Body of pancreas (tissue), 4 donors: ENCODE measurements around the gene NEU3. TPM values are rescaled to one million over a fixed set of nuclear protein-coding genes. Genes with fewer than 3 reads are reported as not detected.

ENCODE experiments used
- ATAC-seq: fragments of 150-250 bp; one replicate; pipeline ENCODE4 v1.9.1; 2016
- DNase-seq, 4 donors: peaks; one replicate each; pipeline ENCODE4 v3.0.0-alpha.2; 2019
- H3K27ac ChIP-seq, 4 donors: fragments of 200-600 bp; sonication (generic); 1 replicate in 3 of 4; 2 replicates in 1 of 4; pipeline versions ENCODE4 v1.5.1 to v1.6.1; 2016 to 2019; ENCODE audit warnings: mild to moderate bottlenecking in 1 of 4, mixed read lengths in 1 of 4, moderate library complexity in 1 of 4
- H3K27me3 ChIP-seq, 2 donors: fragments of 200-600 bp; sonication (generic); one replicate each; pipeline ENCODE4 v1.6.0; 2016; ENCODE audit warnings: mild to moderate bottlenecking in 1 of 2
- H3K36me3 ChIP-seq, 2 donors: fragments of 200-600 bp; sonication (generic); replicated peaks in 1 of 2; 2 replicates each; pipeline ENCODE4 v1.5.1; 2016; ENCODE audit warnings: low read depth in 2 of 2; ENCODE audit not compliant: insufficient read depth in 1 of 2
- H3K4me1 ChIP-seq: fragments of 200-600 bp; sonication (generic); one replicate; pipeline ENCODE4 v1.6.0; 2016
- H3K4me3 ChIP-seq, 2 donors: fragments of 200-600 bp; sonication (generic); 1 replicate in 1 of 2; 2 replicates in 1 of 2; pipeline ENCODE4 v1.5.1; 2016 to 2019
- H3K9me3 ChIP-seq, 3 donors: fragments of 200-600 bp; sonication (generic); 1 replicate in 2 of 3; 2 replicates in 1 of 3; pipeline ENCODE4 v1.5.1; 2016
- CTCF ChIP-seq, 7 experiments: fragments of 450-650 bp in 4 of 7; fragments of 200-600 bp in 3 of 7; sonication (generic) in 3 of 7; IDR thresholded peaks; one replicate each; pipeline ENCODE4 v1.5.1; 2016 to 2019; ENCODE audit warnings: antibody characterized with exemption in 7 of 7
- POLR2A ChIP-seq, 3 donors: fragments of 450-650 bp; IDR thresholded peaks; one replicate each; pipeline ENCODE4 v1.6.1; 2016; ENCODE audit warnings: antibody characterized with exemption in 3 of 3, mild to moderate bottlenecking in 2 of 3
- WGBS, 2 donors: methylation state at CpG; one replicate each; pipeline ENCODE4 v1.1.5; 2017; 5-methylcytosine and 5-hydroxymethylcytosine counted together
- intact Hi-C: fragments of 100-400 bp; cut with DNase I; formaldehyde crosslinking; loops from one replicate; pipeline ENCODE4 v1.15.1; 2023
- total RNA-seq, 2 donors: library from RNA; depleted of rRNA; stranded (reverse); fragments of >200 nt; gene quantifications; one replicate each; pipeline ENCODE4 v1.1.0, GENCODE V29; 2016

Gene NEU3
- total RNA-seq, 2 donors from 2014 or later: 1.6 to 8.6 TPM

- ATAC-seq: no peak
- no peak for DNase-seq
- no peaks in the 10 kb centered on the region for H3K4me1 ChIP-seq
- no peak overlapping the region for H3K27ac ChIP-seq
- no peak overlapping the region for H3K4me3 ChIP-seq
- H3K36me3 ChIP-seq: no peaks in the 10 kb centered on the region
- no peaks in the 10 kb centered on the region for H3K9me3 ChIP-seq
- H3K27me3 ChIP-seq: no peaks in the 10 kb centered on the region
- intact Hi-C loops: loop anchor here (10.0 kb wide), 1 partner anchor 109 kb away; no protein-coding TSS in a partner anchor
- WGBS, 2 donors: 75 to 79% methylated on average over 3 of the region's 3 CpGs
- no peak for TF ChIP-seq CTCF (IDR thresholded peaks at IDR 0.05)
- no peak for TF ChIP-seq POLR2A (IDR thresholded peaks at IDR 0.05)
Measured at GRCh38 chr11:75033916-75034315, 45.2 kb downstream of the NEU3 start.

GRCh38 chr11:75035256-75035655 lies 46.5 kb downstream of the NEU3 start:
- TF ChIP-seq CTCF (IDR thresholded peaks at IDR 0.05) (no peak), POLR2A (IDR thresholded peaks at IDR 0.05) (no peak)
- H3K9me3 ChIP-seq: no peaks in the 10 kb centered on the region
- intact Hi-C loops: loop anchor here (10.0 kb wide), 1 partner anchor 110 kb away; no protein-coding TSS in a partner anchor
- H3K27ac ChIP-seq: no peak overlapping the region
- no peak for ATAC-seq
- no peak for DNase-seq
- no peak overlapping the region for H3K4me3 ChIP-seq
- no peaks in the 10 kb centered on the region for H3K27me3 ChIP-seq
- H3K36me3 ChIP-seq: no peaks in the 10 kb centered on the region
- 81 to 82% methylated on average over 5 of the region's 5 CpGs for WGBS, 2 donors
- H3K4me1 ChIP-seq: no peaks in the 10 kb centered on the region

- Histone ChIP-seq H3K36me3 (no peaks in the 10 kb centered on the region), H3K4me1 (no peaks in the 10 kb centered on the region), H3K4me3 (no peak overlapping the region), H3K27me3 (no peaks in the 10 kb centered on the region), H3K27ac (no peak overlapping the region), H3K9me3 (no peaks in the 10 kb centered on the region)
- TF ChIP-seq CTCF (IDR thresholded peaks at IDR 0.05): no peak
- TF ChIP-seq POLR2A (IDR thresholded peaks at IDR 0.05): no peak
- 75 to 87% methylated on average over 3 of the region's 3 CpGs for WGBS, 2 donors
- intact Hi-C loops: loop anchor here (10.0 kb wide), 1 partner anchor 111 kb away; no protein-coding TSS in a partner anchor
- ATAC-seq (no peak), DNase-seq (no peak)
Measured at GRCh38 chr11:75035911-75036565, 47.3 kb downstream of the NEU3 start.

- Histone ChIP-seq H3K9me3 (no peaks in the 10 kb centered on the region), H3K4me3 (no peak overlapping the region), H3K27ac (no peak overlapping the region), H3K27me3 (no peaks in the 10 kb centered on the region), H3K36me3 (no peaks in the 10 kb centered on the region), H3K4me1 (no peaks in the 10 kb centered on the region)
- DNase-seq (no peak), ATAC-seq (no peak)
- no peak for TF ChIP-seq CTCF (IDR thresholded peaks at IDR 0.05)
- TF ChIP-seq POLR2A (IDR thresholded peaks at IDR 0.05): no peak
- WGBS, 2 donors: 85 to 92% methylated on average over 7 to 11 of the region's 11 CpGs
- intact Hi-C loops: no loop called here
Measured at GRCh38 chr11:75040167-75040770, 51.5 kb downstream of the NEU3 start.
